GM23338 (cell line): ENCODE results near the gene FBXO38. TPM values are rescaled to one million over a fixed set of nuclear protein-coding genes. Genes with fewer than 3 reads are reported as not detected.

Experiments
- ATAC-seq: fragments of 200-7000 bp; cut with Tn5 transposase; 3 replicates; pipeline ENCODE4 v1.9.1; 2020
- DNase-seq: peaks from one replicate; pipeline ENCODE4 v3.0.0-alpha.2; 2015; ENCODE audit warnings: low spot score
- H2AFZ ChIP-seq: fragments of 200-600 bp; sonication (generic); 2 replicates; pipeline ENCODE4 v1.8.0; 2016; ENCODE audit warnings: antibody characterized with exemption, mild to moderate bottlenecking, moderate library complexity
- H3F3A ChIP-seq: fragments of 200-600 bp; sonication (generic); replicated peaks from 2 replicates; pipeline ENCODE4 v1.8.0; 2017; ENCODE audit warnings: antibody characterized with exemption, mixed run types, low read depth
- H3K27ac ChIP-seq: fragments of 200-600 bp; sonication (generic); 2 replicates; pipeline ENCODE4 v1.6.1; 2016; ENCODE audit warnings: low read depth
- H3K27me3 ChIP-seq: fragments of 200-600 bp; sonication (generic); 2 replicates; pipeline ENCODE4 v1.8.0; 2016; ENCODE audit warnings: mild to moderate bottlenecking, mixed run types, moderate library complexity; ENCODE audit not compliant: insufficient read depth
- H3K36me3 ChIP-seq: fragments of 200-600 bp; sonication (generic); 2 replicates; pipeline ENCODE4 v1.8.0; 2016; ENCODE audit warnings: mild to moderate bottlenecking; ENCODE audit not compliant: insufficient read depth
- H3K4me1 ChIP-seq: fragments of 200-600 bp; sonication (generic); 2 replicates; pipeline ENCODE4 v1.8.0; 2016; ENCODE audit warnings: mild to moderate bottlenecking, moderate library complexity; ENCODE audit not compliant: insufficient read depth
- H3K4me2 ChIP-seq: fragments of 200-600 bp; sonication (generic); 2 replicates; pipeline ENCODE4 v1.7.1; 2017; ENCODE audit warnings: mixed run types
- H3K4me3 ChIP-seq: fragments of 200-600 bp; sonication (generic); 2 replicates; pipeline ENCODE4 v1.6.1; 2016; ENCODE audit warnings: mixed run types
- H3K79me2 ChIP-seq: fragments of 200-600 bp; sonication (generic); replicated peaks from 2 replicates; pipeline ENCODE4 v1.8.0; 2017; ENCODE audit warnings: mild to moderate bottlenecking; ENCODE audit not compliant: insufficient read depth
- H3K9me2 ChIP-seq: fragments of 200-600 bp; sonication (generic); 2 replicates; pipeline ENCODE4 v1.8.0; 2017; ENCODE audit not compliant: insufficient read depth
- H4K20me1 ChIP-seq: fragments of 200-600 bp; sonication (generic); replicated peaks from 2 replicates; pipeline ENCODE4 v1.8.0; 2017; ENCODE audit warnings: mild to moderate bottlenecking; ENCODE audit not compliant: insufficient read depth
- H3K27ac Mint-ChIP-seq: 2 replicates; pipeline ENCODE4 v1.8.0; 2020; ENCODE audit warnings: inconsistent platforms, mild to moderate bottlenecking, moderate library complexity, mixed read lengths
- H3K27me3 Mint-ChIP-seq: 3 replicates; pipeline ENCODE4 v1.8.0; 2022; ENCODE audit warnings: low read depth, mild to moderate bottlenecking, moderate library complexity, mixed read lengths, inconsistent platforms; ENCODE audit not compliant: insufficient read depth, poor library complexity
- H3K36me3 Mint-ChIP-seq: 3 replicates; pipeline ENCODE4 v1.8.0; 2021; ENCODE audit warnings: low read depth, mild to moderate bottlenecking, inconsistent platforms, moderate library complexity, mixed read lengths
- H3K4me1 Mint-ChIP-seq: 3 replicates; pipeline ENCODE4 v1.8.0; 2020; ENCODE audit warnings: mild to moderate bottlenecking, inconsistent platforms, mixed read lengths
- H3K4me3 Mint-ChIP-seq: 3 replicates; pipeline ENCODE4 v1.8.0; 2021; ENCODE audit warnings: moderate library complexity, mild to moderate bottlenecking, inconsistent platforms, mixed read lengths
- H3K9me3 Mint-ChIP-seq: 3 replicates; pipeline ENCODE4 v1.8.0; 2020; ENCODE audit warnings: moderate library complexity, mild to moderate bottlenecking, inconsistent platforms, mixed read lengths
- CREB1 ChIP-seq: fragments of 250-450 bp; sonication (Bioruptor Pico); IDR thresholded peaks from 2 replicates; pipeline ENCODE4 v1.5.0; 2020; ENCODE audit warnings: low read depth, mild to moderate bottlenecking, moderate library complexity
- CTCF ChIP-seq, 2 experiments: fragments of 200-600 bp in 1 of 2; sonication (generic) in 1 of 2; conservative IDR thresholded peaks; 2 replicates each; pipeline versions ENCODE4 v1.5.1 to v1.6.1; 2016 to 2017; ENCODE audit warnings: antibody characterized with exemption in 2 of 2, low read depth in 2 of 2, mild to moderate bottlenecking in 2 of 2, moderate library complexity in 1 of 2
- EZH2 ChIP-seq: fragments of 200-600 bp; sonication (generic); IDR thresholded peaks from one replicate; pipeline ENCODE4 v1.8.0; 2017; ENCODE audit warnings: antibody characterized with exemption, mild to moderate bottlenecking, low read depth; ENCODE audit not compliant: unreplicated experiment
- EZH2phosphoT487 ChIP-seq: fragments of 200-600 bp; sonication (generic); IDR thresholded peaks from one replicate; pipeline ENCODE4 v1.8.1; 2018; ENCODE audit warnings: antibody characterized with exemption; ENCODE audit not compliant: unreplicated experiment
- JUNB ChIP-seq: IDR thresholded peaks from one replicate; pipeline ENCODE4 v1.6.1; 2016; ENCODE audit warnings: antibody characterized with exemption; ENCODE audit not compliant: unreplicated experiment
- NANOG ChIP-seq: IDR thresholded peaks from 2 replicates; pipeline ENCODE4 v1.6.1; 2016; ENCODE audit warnings: antibody characterized with exemption, borderline replicate concordance
- POLR2AphosphoS5 ChIP-seq: IDR thresholded peaks from 2 replicates; pipeline ENCODE4 v1.6.1; 2016; ENCODE audit warnings: antibody characterized with exemption, low read depth
- REST ChIP-seq: IDR thresholded peaks from one replicate; pipeline ENCODE4 v1.6.1; 2018; ENCODE audit warnings: antibody characterized with exemption; ENCODE audit not compliant: unreplicated experiment
- ZNF114 ChIP-seq: fragments of 250-450 bp; sonication (Bioruptor Pico); IDR thresholded peaks from 2 replicates; pipeline ENCODE4 v1.5.0; 2020; ENCODE audit warnings: mild to moderate bottlenecking, moderate library complexity
- ZNF331 ChIP-seq: fragments of 250-450 bp; sonication (Bioruptor Pico); IDR thresholded peaks from 2 replicates; pipeline ENCODE4 v1.5.0; 2020; ENCODE audit warnings: low read depth, mild to moderate bottlenecking, moderate library complexity
- polyA plus RNA-seq: library from polyadenylated mRNA; unstranded; fragments of >200 nt; fragmentation: Nextera tagmentation; extraction: Ambion mirVana; gene quantifications from 2 replicates; pipeline ENCODE4 v1.2.1, GENCODE V29; 2016
- total RNA-seq: library from RNA; depleted of rRNA; stranded (reverse); fragments of >200 nt; shearing (Covaris generic); gene quantifications from 2 replicates; pipeline ENCODE4 v1.2.3, GENCODE V29; 2014
- TF ChIP-seq, protein P1 (sequence below): IDR thresholded peaks from 2 replicates; pipeline ENCODE4 v1.6.1; 2016; ENCODE audit warnings: antibody characterized with exemption

The FBXO38 gene
- total and polyA plus RNA-seq, 2 experiments from 2014 or later: 13.3 to 45.6 TPM

GRCh38 chr5:148454576-148454975, 70.8 kb downstream of the FBXO38 start:
- Histone ChIP-seq H3K9me2 (peaks cover 5% of the 10 kb centered on the region; the same call in 1 of the 2 replicates), H3K4me2 (peak overlapping the region; percentile 25), H2AFZ (peak overlapping the region; percentile 19; the same call in 1 of the 2 replicates), H4K20me1 (no peaks in the 10 kb centered on the region), H3K27me3 (no peaks in the 10 kb centered on the region), H3K27ac (0 out of 2 replicates have a peak overlapping the region, but pooled peaks have one; percentile 10), H3K79me2 (no peaks in the 10 kb centered on the region), H3K4me3 (0 out of 2 replicates have a peak overlapping the region, but pooled peaks have one; percentile 18), H3K36me3 (no peaks in the 10 kb centered on the region), H3K4me1 (peaks cover 34% of the 10 kb centered on the region), H3F3A (no peaks in the 10 kb centered on the region)
- Mint-ChIP-seq H3K4me1 (peaks cover 27% of the 10 kb centered on the region), H3K27me3 (no peaks in the 10 kb centered on the region), H3K9me3 (no peaks in the 10 kb centered on the region), H3K36me3 (no peaks in the 10 kb centered on the region), H3K27ac (no peak overlapping the region), H3K4me3 (no peak overlapping the region; the same call in 2 of the 3 replicates)
- peak; percentile 25 for DNase-seq
- ATAC-seq: peak; percentile 85
- TF ChIP-seq ZNF331: no peak
- no peak for TF ChIP-seq CREB1 (CRISPR knock-in tag)
- no peak for TF ChIP-seq EZH2phosphoT487

DNA sequence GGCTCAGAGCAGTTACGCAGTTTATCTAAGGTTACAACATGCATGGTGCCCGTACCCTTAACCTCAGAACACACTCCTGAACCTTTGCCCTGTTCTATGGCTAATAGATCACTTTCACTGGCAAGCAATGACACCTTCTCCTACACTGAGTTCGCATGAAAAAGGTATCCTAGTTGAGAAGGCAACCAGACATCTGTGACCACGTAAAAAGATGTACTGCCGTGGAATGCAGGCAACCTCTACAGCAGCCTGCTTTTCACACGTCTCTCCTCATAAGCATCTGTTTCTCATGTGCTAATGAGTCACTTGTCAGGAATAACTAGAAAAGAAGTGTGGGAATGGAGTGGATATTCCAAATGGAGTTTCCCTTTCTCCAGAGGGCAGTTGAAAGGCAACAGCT, 71.4 kb downstream of the FBXO38 start:
- no peak overlapping the region for H3K4me3 Mint-ChIP-seq
- TF ChIP-seq EZH2phosphoT487 (no peak), ZNF114 (no peak), NANOG (no peak), EZH2 (no peak), ZNF331 (no peak), JUNB (no peak), CREB1 (CRISPR knock-in tag) (no peak)
- TF ChIP-seq, protein P1, sequence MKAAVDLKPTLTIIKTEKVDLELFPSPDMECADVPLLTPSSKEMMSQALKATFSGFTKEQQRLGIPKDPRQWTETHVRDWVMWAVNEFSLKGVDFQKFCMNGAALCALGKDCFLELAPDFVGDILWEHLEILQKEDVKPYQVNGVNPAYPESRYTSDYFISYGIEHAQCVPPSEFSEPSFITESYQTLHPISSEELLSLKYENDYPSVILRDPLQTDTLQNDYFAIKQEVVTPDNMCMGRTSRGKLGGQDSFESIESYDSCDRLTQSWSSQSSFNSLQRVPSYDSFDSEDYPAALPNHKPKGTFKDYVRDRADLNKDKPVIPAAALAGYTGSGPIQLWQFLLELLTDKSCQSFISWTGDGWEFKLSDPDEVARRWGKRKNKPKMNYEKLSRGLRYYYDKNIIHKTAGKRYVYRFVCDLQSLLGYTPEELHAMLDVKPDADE: no peak
- H3K27me3 Mint-ChIP-seq: no peaks in the 10 kb centered on the region
- H3K4me2 ChIP-seq: peak overlapping the region; percentile 25; the same call in 1 of the 2 replicates
- peaks cover 34% of the 10 kb centered on the region for H3K4me1 ChIP-seq
- H3F3A ChIP-seq: no peaks in the 10 kb centered on the region
- H3K9me3 Mint-ChIP-seq: no peaks in the 10 kb centered on the region
- no peak overlapping the region; the same call in 1 of the 2 replicates for H2AFZ ChIP-seq
- DNase-seq: no peak
- no peak overlapping the region for H3K27ac ChIP-seq
- H3K36me3 Mint-ChIP-seq: no peaks in the 10 kb centered on the region
- H3K27ac Mint-ChIP-seq: no peak overlapping the region
- no peak; the same call in 2 of the 3 replicates for ATAC-seq
- peaks cover 5% of the 10 kb centered on the region; the same call in 1 of the 2 replicates for H3K9me2 ChIP-seq
- H3K36me3 ChIP-seq: no peaks in the 10 kb centered on the region
- no peaks in the 10 kb centered on the region for H3K79me2 ChIP-seq
- no peaks in the 10 kb centered on the region for H3K27me3 ChIP-seq
- no peak overlapping the region for H3K4me3 ChIP-seq
- H3K4me1 Mint-ChIP-seq: peaks cover 27% of the 10 kb centered on the region
- H4K20me1 ChIP-seq: no peaks in the 10 kb centered on the region

GRCh38 chr5:148457183-148457620, 73.4 kb downstream of the FBXO38 start:
- Histone ChIP-seq H4K20me1 (no peaks in the 10 kb centered on the region), H3K4me3 (no peak overlapping the region), H3K27ac (no peak overlapping the region), H2AFZ (no peak overlapping the region), H3K79me2 (no peaks in the 10 kb centered on the region), H3F3A (no peaks in the 10 kb centered on the region), H3K4me1 (peaks cover 34% of the 10 kb centered on the region), H3K36me3 (no peaks in the 10 kb centered on the region), H3K4me2 (no peak overlapping the region), H3K9me2 (no peaks in the 10 kb centered on the region), H3K27me3 (no peaks in the 10 kb centered on the region)
- ATAC-seq: peak; percentile 49
- H3K27ac Mint-ChIP-seq: no peak overlapping the region
- H3K27me3 Mint-ChIP-seq: no peaks in the 10 kb centered on the region
- peaks cover 27% of the 10 kb centered on the region for H3K4me1 Mint-ChIP-seq
- no peak overlapping the region for H3K4me3 Mint-ChIP-seq
- no peak for TF ChIP-seq CREB1 (CRISPR knock-in tag)
- TF ChIP-seq POLR2AphosphoS5: no peak
- TF ChIP-seq REST: no peak
- peak; percentile 55 to 60 for TF ChIP-seq CTCF (conservative IDR thresholded peaks at IDR 0.05; ENCODE audit: low read depth in 2 of 2)
- TF ChIP-seq EZH2: no peak
- TF ChIP-seq ZNF114: no peak
- TF ChIP-seq ZNF331: no peak
- no peak for TF ChIP-seq JUNB
- TF ChIP-seq NANOG: no peak
- no peaks in the 10 kb centered on the region for H3K36me3 Mint-ChIP-seq
- H3K9me3 Mint-ChIP-seq: no peaks in the 10 kb centered on the region
- peak; percentile 56 for DNase-seq
